ENCODE results near the gene ARL16.
A peak's percentile ranks its signal among the peaks of the same experiment; 100 is the strongest.

The ARL16 gene

DNA sequence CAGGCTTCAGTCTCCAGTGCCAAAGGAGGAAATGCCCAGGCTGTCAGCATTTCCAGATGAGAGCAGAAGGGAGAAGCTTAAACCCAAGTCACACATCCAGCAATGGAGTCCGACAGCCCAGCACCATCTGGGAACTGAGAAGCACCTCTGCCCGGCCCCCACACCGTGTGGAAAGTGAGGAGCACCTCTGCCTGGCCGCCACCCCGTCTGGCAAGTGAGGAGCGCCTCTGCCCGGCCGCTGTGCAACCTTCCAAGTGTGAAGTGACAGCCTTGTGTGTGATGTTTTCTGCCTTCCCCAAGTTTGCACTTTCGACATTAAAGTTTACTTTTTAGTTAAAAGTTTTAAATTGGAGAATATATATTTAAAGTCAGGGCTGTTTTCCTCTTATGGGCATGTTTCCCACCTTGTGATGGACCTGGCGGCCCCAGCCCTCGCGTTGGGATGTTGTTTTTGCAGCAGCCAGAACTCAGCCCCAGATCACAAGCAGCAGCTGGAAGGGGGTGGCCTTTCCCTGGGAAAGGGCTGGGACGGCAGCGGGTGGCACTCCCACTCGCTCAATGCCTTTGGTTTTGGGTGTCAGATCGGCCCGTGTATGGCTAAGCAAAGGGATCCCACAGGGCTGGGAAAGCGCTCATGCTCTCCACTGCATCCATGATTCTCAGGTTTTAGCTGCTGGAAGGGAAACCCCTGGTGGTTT is 9.9 kb downstream of the ARL16 start:
- TF ChIP-seq CTCF (IDR thresholded peaks at IDR 0.05; ENCODE audit: low read depth, low read length): no peak
- in situ Hi-C loops (cut with HindIII; ENCODE audit: low sequenced_read_pairs): no loop called here
- no peak overlapping the region for H3K4me3 ChIP-seq (ENCODE audit: low read depth, low read length)
- DNase-seq (ENCODE audit: low read depth, low spot score): no peak

GRCh38 chr17:81672954-81673353 is 10.6 kb downstream of the ARL16 start:
- no peak for DNase-seq (ENCODE audit: low read depth, low spot score)
- H3K4me3 ChIP-seq (ENCODE audit: low read depth, low read length): no peak overlapping the region
- TF ChIP-seq CTCF (IDR thresholded peaks at IDR 0.05; ENCODE audit: low read depth, low read length): no peak
- in situ Hi-C loops (cut with HindIII; ENCODE audit: low sequenced_read_pairs): no loop called here

- DNase-seq (ENCODE audit: low read depth, low spot score): no peak
- no peak for TF ChIP-seq CTCF (IDR thresholded peaks at IDR 0.05; ENCODE audit: low read depth, low read length)
- in situ Hi-C loops (cut with HindIII; ENCODE audit: low sequenced_read_pairs): no loop called here
- no peak overlapping the region for H3K4me3 ChIP-seq (ENCODE audit: low read depth, low read length)
Observed at GRCh38 chr17:81672504-81672903, 11.1 kb downstream of the ARL16 start.

DNA sequence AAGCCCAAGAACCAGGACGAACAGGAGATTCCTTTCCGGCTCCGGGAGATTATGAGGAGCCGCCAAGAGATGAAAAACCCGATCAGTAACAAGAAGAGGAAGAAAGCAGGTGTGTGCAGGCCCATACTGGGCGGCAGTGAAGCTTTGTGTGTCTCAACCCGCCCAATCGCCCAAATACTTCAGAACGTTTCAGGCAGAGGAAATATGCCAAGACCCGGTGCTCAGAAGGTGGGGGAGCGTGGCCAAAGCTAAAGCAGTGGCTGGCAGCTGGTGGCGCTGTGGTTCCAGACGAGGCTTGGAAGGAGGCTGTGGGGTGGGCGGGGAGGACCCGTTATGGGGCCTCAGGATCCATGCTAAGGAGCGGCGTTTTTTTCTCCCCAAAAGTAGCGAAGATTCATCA is 15.8 kb downstream of the ARL16 start:
- no peak overlapping the region for H3K4me3 ChIP-seq (ENCODE audit: low read depth, low read length)
- no peak for DNase-seq (ENCODE audit: low read depth, low spot score)
- in situ Hi-C loops (cut with HindIII; ENCODE audit: low sequenced_read_pairs): no loop called here
- TF ChIP-seq CTCF (IDR thresholded peaks at IDR 0.05; ENCODE audit: low read depth, low read length): no peak

DNA sequence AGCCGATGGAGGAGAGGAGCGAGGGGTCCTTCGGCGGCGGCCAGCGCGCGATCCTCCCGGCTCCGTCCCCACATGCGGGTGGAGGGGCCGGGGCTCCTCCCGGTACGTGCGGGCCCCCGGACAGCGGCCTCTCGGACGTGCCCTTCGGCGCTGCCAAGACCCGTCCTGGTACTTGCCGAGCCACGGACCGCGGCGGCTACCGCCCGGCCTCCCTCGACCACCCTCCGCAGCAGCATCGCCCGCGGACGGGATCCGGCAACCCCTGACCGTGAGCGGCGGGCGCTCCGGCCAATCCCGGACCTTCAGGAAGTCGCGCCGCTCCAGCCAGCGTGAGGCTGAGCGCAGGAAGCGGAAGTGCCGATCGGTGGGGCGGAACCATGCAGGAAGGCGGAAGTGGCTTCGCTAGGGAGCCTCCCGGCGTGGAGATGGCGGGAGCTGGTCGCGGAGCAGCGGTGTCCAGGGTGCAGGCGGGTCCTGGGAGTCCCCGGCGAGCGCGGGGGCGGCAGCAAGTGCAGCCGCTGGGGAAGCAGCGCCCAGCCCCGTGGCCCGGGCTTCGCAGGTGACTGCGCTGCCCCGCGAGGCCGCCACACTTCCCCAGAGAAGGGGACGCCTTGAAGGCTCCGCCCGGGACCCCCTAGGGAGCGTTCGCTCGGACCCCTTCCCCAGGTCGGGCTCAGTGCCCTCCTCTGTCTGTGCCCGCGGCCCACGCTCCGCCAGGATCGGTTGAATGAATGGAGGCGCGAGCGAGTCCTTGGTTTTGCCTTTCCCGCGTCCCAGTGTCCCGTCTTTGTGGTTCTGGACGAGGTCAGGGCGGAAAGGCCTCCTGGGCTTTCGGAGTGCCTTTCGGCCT is 17.0 kb downstream of the ARL16 start, which contains the start of the genes CCDC137 and OXLD1:
CCDC137 (plus strand) TSS at position 396 of the 850 bp plus-strand sequence; CDS start at position 426, 30 bp downstream.
OXLD1 (minus strand) TSS at position 264 of the 850 bp plus-strand sequence; CDS start at position 236, 28 bp downstream.
- in situ Hi-C loops (cut with HindIII; ENCODE audit: low sequenced_read_pairs): no loop called here
- H3K4me3 ChIP-seq (ENCODE audit: low read depth, low read length): peak within 1 kb of the TSS; percentile 87
- DNase-seq (ENCODE audit: low read depth, low spot score): peak; percentile 97
- no peak for TF ChIP-seq CTCF (IDR thresholded peaks at IDR 0.05; ENCODE audit: low read depth, low read length)

- peak overlapping the region; percentile 87 for H3K4me3 ChIP-seq (ENCODE audit: low read depth, low read length)
- no peak for TF ChIP-seq CTCF (IDR thresholded peaks at IDR 0.05; ENCODE audit: low read depth, low read length)
- in situ Hi-C loops (cut with HindIII; ENCODE audit: low sequenced_read_pairs): no loop called here
- peak; percentile 19 for DNase-seq (ENCODE audit: low read depth, low spot score)
Observed at GRCh38 chr17:81666092-81666341, 17.6 kb downstream of the ARL16 start.
